Measurements from ENCODE around the gene IMMP2L.

GRCh38 chr7:111096997-111097396 lies 465.3 kb downstream of the IMMP2L start:
- TF ChIP-seq CTCF (conservative IDR thresholded peaks at IDR 0.05; ENCODE audit: low read depth, low read length) (no peak), EZH2phosphoT487 (IDR thresholded peaks at IDR 0.05; ENCODE audit: borderline replicate concordance, low read length) (no peak), EZH2 (IDR thresholded peaks at IDR 0.05; ENCODE audit: low read length, unreplicated experiment) (no peak)
